A673 (cell line): Measurements from ENCODE around the gene JAG2.

Experiments used
- CTCF ChIP-seq: fragments of 300-800, 200-600 bp; sonication (generic); conservative IDR thresholded peaks from 2 replicates; pipeline ENCODE4 v1.5.1; 2017; ENCODE audit warnings: low read depth, mild to moderate bottlenecking, antibody characterized with exemption, low read length, moderate library complexity, mixed read lengths
- EZH2 ChIP-seq: fragments of 200-600 bp; sonication (generic); IDR thresholded peaks from 2 replicates; pipeline ENCODE4 v1.6.1; 2017; ENCODE audit warnings: borderline replicate concordance, low read depth, mild to moderate bottlenecking, mixed read lengths, antibody characterized with exemption, low read length; ENCODE audit not compliant: poor library complexity, severe bottlenecking

GRCh38 chr14:105153739-105154475 is 14.7 kb downstream of the JAG2 start:
- TF ChIP-seq CTCF (no peak), EZH2 (no peak)
